GM21447 (cell line): ENCODE results near the gene BRCA1.
"Not testable (repeated sequence)": the region's sequence is repeated elsewhere in the genome, so short reads cannot be mapped to it uniquely, and the experiment has no call there.

Experiments
- ATAC-seq: cut with Tn5 transposase; IDR thresholded peaks from one replicate; pipeline ENCODE4 v1.9.1; 2021; ENCODE audit not compliant: unreplicated experiment

Gene BRCA1

DNA sequence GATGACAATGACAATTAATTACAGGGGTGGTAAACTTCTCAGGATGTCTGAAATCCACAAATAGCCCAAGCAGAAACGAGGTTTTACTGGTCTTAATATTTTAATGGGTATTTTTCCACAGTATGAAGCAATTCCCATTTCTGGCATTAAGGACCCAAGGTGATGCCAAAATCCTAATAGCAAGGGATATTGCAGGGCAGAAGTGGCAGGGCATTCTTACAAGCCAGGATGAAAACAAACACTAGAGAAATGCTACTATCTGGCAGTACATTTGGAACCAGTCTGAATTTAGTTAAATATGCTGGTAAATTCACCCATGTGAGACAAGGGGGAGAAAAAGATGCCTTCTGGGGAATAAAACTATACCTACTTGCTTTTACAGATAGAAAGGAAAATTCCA, 54.9 kb downstream of the BRCA1 start:
- ATAC-seq: no peak

GRCh38 chr17:43069368-43069898, 55.7 kb downstream of the BRCA1 start:
- no peak for ATAC-seq

- ATAC-seq: no peak
Measured at GRCh38 chr17:43068570-43069367, 56.4 kb downstream of the BRCA1 start.

DNA sequence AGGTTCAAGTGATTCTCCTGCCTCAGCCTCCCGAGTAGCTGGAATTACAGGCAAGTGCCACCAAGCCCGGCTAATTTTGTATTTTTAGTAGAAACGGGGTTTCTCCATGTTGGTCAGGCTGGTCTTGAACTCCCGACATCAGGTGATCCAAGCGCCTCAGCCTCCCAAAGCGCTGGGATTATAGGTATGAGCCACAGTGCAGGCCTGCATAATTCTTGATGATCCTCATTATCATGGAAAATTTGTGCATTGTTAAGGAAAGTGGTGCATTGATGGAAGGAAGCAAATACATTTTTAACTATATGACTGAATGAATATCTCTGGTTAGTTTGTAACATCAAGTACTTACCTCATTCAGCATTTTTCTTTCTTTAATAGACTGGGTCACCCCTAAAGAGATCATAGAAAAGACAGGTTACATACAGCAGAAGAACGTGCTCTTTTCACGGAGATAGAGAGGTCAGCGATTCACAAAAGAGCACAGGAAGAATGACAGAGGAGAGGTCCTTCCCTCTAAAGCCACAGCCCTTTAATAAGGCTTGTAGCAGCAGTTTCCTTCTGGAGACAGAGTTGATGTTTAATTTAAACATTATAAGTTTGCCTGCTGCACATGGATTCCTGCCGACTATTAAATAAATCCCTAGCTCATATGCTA, 62.1 kb downstream of the BRCA1 start:
- ATAC-seq: no peak

DNA sequence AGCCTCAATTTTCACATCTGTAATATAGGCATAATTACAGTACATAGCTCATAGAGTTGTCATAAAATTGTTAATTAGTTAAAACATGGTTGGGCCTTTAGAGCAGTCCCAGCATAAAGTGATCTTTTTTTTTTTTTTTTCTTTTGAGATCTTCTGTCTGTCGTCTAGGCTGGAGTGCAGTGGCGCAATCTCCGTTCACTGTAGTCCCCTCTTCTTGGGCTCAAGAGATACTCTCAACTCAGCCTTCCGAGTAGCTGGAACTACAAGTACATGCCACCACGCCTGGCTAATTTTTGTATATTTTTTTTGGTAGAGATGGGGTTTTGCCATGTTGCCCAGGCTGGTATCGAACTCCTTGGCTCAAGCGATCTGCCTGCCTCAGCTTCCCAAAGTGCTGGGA, 69.1 kb downstream of the BRCA1 start:
- ATAC-seq: no peak

- ATAC-seq: not testable (repeated sequence)
Measured at GRCh38 chr17:43053008-43053407, 72.2 kb downstream of the BRCA1 start.

DNA sequence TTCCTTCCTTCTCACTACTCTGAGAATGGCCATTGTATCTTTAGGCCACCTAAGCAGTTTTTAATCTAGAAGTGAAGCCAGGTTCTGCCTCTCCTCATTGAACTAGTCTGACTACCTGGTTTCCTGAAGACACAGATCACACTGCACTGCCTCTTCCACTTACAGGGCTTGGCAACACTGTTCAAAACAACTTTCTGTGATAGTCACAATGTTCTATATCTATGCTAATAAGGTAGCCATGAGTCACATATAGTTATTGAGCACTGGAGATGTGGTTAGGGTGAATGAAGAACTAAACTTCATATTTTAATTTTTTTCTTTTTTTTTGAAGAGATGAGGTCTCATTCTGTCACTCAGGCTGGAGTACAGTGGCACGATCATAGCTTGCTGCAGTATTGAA, 73.2 kb downstream of the BRCA1 start:
- no peak for ATAC-seq

GRCh38 chr17:43044024-43044423, 81.1 kb downstream of the BRCA1 start:
- no peak for ATAC-seq

DNA sequence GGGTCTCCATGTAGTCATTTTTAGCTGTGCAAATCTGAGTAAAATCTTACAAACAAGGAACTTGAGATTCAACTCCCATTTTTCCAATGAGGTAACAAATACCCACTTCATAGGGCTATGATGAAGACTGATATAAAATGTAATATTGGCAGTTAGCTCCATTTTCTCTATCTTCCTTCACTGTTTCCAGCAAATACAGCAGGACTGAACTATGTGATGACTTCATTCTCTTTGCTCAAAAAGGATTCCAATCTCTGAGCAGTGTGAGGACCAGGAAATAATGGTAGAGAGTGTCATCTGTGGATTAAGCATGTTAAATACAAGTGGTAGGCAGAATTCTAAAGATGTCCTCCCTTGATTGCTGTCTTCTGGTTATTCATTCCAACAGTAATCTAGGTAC, 81.9 kb downstream of the BRCA1 start:
- ATAC-seq: no peak

DNA sequence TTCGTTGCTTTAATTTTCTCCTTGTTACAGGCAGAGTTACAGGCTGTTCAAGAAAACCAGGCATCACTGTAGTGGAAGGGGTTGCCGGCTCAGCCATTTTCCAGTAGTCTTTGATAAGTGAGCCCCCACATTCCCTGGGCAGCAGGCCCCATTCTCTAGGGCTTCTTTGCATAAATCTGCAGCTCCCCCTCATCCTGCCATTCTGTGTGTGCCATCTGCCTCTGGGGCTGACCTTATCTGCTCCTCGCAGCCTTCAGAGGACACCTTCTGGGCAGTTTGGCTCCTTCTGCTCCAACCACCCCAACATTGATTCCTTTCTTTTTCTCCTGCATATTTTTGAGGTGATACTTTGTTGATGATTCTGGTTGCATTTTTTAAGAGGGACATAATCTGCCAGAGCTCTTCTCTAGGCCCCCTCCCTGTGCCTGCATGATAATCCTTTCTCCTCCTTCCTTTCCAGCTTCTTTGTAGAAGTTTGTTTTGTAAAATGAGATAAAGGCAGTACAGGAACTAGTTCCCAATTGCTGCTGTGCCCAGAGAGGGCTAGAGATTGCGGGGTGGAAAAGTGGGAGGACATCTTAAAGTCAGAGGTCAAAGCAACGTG, 83.0 kb downstream of the BRCA1 start:
- ATAC-seq: no peak

DNA sequence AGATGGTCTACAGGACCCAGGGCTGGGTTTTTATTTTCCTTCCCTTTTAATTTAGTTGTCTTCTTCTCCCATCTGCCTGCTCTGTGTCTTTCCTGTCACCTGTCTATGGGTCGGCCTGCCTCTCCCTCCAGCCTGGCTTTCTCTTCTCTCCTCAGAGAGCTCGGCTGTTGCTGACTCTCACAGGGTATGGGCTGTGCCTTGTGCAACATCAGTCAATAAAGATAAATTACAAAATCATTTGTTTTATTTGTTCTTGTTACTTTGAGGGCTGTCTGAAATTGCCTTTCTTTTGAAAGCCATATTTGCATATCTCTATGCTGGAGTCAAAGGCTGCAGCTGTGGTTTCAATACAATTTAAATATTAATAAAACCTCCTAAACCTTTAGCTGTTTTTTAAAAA, 84.5 kb downstream of the BRCA1 start:
- ATAC-seq: no peak

DNA sequence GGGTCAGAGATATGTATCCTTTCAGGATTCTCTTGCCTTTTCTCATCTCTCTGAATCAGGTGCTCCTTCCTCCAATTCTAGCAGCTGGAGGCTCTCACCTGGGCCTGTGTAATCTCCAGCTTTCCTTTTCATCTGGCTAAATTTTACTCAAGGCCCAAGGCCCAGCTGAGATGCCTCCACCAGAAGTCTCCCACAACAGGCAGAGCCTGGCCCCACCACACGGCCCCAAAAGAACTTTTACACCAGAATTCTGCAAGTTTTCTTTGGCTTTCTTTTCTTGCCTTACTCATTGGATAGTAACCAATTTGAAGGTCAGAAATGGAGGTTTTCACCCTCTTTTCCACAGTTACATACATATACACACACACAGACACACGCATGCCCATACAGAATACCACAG, 85.5 kb downstream of the BRCA1 start:
- no peak for ATAC-seq

GRCh38 chr17:43034894-43035293, 90.3 kb downstream of the BRCA1 start:
- no peak for ATAC-seq

GRCh38 chr17:43033948-43034881, 90.9 kb downstream of the BRCA1 start:
- ATAC-seq: no peak

DNA sequence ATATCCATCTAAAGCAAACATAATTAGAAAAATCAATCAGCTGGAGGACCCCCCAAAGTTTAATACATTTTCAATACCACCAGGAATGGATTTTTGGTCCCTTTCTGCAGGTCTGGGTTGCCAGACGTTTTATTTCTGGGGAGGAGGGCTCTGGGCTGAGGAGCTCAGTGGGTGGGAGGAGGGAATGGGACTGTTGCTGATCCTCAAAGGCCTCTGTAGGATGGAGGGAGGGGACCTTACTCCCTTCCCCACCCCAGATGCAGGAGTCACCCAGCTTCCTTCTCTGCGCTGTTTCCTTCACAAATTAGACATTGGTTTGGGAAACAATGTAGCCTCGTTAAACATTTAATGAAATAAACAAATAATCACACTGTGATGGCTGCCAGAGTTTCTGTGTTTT, 93.5 kb downstream of the BRCA1 start:
- ATAC-seq: no peak

DNA sequence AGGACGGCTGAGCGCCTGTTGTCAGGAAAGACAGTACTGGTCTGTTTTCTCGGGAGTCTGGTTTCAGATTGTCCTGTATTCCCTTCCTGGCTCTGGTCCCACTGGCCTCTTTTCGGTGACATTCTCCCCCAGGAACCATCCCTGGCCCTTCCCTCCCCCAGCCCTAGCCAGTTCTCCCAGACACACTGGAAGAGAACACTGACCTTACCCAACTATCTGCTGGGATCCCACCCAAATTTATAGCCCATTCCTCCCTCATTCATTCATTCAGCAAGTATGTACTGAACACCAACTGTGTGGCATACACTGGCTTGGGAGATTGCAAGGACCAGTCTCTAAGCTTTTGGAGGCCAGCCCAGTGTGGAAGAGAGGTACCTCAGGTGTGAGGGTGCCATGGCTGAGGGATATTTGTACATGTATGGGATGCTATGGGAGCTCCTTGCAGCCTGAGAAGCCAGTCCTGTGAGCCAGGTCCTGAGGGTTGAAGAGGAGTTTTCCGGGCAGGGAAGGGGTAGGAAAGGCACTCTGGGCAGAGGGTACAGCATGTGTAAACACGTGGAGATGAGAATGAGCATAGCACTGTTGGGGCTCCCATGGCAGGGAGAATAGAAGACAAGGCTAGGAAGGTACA, 94.9 kb downstream of the BRCA1 start:
- ATAC-seq: no peak

GRCh38 chr17:43028221-43028861, 96.8 kb downstream of the BRCA1 start:
- ATAC-seq: no peak

GRCh38 chr17:43027091-43028032, 97.8 kb downstream of the BRCA1 start:
- ATAC-seq: no peak

GRCh38 chr17:43026595-43026994, 98.6 kb downstream of the BRCA1 start:
- no peak for ATAC-seq
